ENCODE data around the gene MACIR. TPM values are rescaled to one million over a fixed set of nuclear protein-coding genes. Genes with fewer than 3 reads are reported as not detected.

The MACIR gene
- total RNA-seq, 1 donor from 2014 or later, result 6.4 TPM

DNA sequence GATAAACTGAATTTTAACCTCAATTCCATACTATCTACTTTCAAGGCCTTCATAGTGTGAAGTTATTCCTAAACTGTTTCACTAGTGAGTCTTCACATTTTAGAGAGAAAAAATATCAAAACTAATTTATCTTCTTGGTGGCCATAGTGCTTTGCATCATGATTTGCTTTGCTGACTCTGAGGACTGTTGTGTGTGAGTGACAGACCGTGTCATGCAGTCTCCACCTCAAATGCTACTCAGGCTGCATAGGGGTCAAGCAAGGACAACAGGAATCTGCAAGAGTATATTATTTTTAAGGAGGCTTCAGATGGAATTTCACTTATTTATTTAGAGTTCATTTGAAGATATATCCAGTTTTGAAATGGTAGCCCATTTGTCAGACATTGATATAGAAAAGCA lies 34.5 kb downstream of the MACIR start:
- no peak for DNase-seq

DNA sequence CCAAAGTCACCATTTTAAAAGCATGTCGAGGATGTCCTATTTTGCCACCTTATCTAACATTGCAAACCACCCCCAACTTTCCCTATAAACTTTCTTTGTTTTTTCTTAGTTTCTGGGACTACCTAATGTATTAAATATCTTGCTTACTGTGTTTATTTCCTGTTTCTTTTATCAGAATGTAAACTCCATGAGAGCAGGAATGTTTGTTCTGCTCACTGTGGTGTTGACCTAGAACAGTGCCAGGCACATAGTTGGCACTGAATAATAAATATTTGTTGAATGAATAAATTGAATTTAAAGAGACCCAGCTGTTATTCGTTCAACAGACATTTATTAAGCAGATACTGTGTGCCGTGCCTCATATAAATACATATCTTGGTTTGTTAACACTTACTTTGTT lies 35.2 kb downstream of the MACIR start:
- DNase-seq, result no peak

DNA sequence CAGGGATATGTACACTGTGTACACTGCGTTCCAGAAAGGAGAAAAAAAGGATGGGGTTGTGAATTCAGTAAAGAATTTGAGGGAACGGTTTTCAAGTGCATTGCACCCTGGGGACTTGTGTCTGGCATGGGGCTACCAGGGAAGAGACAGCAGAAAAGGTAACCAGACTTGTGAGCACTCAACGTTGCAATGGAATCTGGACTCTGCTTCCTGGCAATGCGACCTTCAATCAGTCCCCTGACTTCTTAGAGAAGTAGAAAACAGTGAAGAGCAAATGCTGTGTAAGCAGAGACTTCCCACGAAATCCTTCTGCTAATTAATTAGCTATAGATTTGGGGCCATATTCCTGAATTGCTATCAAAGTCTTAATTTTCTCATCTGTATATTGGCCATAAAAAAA lies 36.3 kb downstream of the MACIR start:
- DNase-seq, result no peak

DNA sequence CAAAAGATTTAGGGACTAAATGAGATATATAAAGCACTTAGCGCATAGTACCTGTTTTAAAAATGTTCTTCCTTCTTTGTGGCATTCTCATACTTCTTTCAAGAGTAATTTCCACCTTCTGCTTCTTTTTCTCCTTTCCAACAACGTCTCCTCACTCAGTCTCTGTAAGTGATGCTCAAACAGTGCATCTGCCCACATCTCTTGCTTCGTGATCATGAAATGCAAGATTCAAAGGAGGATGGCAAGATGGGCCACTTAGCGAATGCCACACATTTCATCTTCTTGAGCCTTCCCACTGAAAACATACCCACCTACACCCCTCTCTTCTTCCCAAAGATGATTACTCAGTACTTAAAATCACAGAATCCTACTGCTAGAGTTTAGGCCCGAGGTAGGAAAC lies 36.9 kb downstream of the MACIR start:
- DNase-seq, result no peak

DNA sequence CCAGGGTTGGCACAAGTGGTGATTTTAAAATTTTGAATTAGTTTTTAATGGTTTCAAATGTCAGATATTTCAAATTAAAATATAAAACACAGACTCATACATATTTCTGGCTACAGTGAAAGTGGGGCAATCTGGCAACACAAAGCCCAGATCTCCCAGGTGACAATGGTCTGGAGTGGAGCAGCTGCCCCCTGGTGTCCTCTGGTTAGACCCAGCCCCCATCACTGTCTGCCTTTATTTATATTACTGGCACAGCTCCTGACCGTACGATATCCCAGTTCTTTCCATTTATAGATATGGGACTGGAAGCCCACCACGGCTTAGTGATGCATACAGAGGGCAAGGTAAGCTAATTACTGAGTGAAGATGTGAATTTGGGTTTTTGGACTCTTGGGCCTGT lies 37.3 kb downstream of the MACIR start:
- DNase-seq, result no peak

DNA sequence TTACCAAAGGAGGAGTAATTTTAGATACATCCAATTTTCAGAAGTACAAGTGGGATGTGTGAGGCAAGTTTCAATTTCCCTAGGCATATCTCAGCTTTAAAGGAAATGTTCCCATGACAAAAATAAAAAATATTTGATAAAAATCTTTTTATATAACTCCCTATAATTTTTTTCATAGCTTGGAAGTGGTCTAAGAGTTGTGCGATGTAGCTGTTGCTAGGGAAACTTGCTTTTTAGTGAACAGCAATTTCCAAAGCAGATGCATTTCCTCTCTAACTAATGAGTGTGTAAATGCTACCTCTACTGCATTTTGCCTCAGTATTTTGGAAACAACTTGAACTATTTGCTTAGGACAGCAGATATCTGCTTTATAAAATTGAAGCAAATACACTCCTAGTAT lies 39.6 kb downstream of the MACIR start:
- no peak for DNase-seq

DNA sequence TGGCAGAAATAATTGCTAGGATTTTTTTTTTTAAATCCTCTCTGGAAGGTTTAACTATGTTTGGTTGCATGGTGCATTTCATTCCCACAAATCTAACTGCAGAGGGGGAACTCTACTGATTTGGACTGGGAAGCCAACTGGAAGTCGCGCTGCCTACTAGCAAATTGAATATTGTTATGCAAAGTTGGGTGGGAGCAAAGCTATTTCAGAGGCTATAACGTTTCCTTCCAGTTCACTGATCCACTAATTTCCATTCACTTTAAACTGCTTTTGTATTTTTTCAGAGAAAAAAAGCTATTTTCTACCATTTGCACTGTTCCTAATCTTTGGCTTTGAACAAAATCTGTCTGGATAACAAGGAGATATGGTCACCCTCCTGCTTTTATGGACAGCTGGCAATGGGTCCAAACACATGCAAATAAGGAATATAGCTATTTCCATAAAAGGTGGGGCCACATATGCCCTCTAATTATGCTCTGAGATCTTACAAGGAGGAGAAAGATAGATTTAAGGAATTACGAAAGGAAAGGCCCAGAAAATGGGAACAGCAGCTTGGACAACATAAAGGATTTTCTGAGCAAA lies 40.1 kb downstream of the MACIR start:
- DNase-seq, result no peak

DNA sequence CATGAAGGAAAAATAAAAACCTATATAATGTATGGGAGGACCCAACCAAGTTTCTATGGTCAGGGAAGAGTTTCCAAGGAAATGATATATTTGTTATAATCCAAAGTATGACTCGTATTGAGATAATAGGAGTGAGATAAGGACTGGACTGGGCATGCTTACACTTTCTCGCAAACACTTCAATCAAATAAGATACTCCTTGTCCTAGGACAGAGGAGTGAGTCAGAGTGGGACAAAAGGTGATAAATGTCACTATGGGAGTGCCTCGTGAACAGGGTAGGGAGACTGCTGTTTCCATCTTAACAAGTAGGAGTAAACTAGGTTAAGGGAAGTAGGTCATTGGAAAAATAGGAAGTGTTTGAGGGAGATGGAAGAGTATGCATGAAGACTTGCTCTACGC lies 47.2 kb downstream of the MACIR start:
- no peak for DNase-seq

DNA sequence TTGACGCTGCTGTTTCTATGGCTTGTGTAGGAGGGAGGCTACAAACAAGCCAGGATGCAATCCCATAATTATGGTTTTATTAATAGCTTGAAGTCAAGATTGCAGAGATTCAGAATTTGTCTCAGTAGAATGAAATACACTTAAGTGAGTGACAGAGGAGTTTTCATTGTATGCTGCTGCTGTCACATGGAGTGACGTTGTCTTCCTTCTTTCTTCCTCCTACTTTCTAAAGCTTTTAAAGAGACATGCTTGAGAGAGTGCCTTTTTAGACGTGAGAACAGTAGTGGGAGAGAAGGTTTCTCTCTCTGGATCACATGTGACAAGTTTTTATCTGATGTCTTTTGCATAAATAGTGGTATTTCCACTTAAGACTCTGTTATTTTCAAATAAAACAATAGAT lies 48.9 kb downstream of the MACIR start:
- DNase-seq, result no peak

DNA sequence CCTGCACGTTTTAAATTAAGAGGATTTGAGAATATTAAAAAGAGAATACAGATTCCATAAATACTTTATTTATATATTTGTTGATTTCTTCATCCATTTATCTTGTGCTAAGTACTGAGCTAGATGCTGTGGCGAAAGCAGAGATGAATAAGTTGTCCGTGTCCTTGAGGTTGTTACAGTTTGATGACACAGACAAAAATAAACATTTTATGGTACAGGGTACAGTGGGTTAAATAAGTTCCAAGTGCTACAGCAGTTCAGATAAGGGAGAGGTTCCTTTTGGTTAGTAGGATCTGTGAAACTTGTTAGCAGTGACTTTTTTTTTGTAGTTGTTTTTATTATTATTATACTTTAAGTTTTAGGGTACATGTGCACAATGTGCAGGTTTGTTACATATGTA lies 50.2 kb downstream of the MACIR start:
- DNase-seq, result no peak

DNA sequence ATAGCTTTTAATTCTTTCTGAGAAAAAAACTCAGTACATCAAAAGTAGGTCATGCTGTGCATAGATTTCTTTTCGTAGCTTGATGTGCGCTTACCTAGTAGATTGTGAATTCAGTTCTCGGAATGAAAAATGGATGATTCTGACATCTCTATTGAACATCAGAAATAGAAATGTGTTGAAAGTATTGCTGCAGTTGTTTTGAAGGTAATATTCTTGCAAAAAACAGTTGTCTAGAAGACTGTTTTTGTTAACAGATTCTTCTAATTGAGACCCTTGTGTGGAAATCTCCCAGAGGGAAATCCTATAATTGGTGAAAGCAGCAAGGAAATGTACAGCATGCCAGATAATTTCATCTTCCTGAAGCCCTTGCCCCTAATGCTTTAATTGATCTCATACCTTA lies 54.5 kb downstream of the MACIR start:
- no peak for DNase-seq

DNA sequence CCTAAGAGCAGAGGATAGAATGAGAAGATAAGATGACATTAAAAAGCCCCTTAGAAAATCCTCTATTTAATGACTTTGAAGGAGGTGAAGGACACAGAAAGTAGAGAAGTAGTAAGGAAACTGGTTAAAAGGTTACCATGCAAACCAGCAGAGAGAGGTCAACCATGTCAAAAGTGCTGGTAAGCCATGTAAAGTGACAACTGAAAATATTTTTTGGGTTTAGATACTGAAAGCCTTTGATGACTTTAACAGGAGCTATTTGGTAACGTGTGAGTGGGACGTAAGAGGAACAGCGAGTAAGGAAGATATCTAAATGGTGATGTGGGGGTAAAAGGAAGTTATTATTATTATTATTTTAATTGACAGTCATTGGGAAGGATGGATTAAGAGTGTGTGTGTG lies 56.9 kb downstream of the MACIR start:
- no peak for DNase-seq

DNA sequence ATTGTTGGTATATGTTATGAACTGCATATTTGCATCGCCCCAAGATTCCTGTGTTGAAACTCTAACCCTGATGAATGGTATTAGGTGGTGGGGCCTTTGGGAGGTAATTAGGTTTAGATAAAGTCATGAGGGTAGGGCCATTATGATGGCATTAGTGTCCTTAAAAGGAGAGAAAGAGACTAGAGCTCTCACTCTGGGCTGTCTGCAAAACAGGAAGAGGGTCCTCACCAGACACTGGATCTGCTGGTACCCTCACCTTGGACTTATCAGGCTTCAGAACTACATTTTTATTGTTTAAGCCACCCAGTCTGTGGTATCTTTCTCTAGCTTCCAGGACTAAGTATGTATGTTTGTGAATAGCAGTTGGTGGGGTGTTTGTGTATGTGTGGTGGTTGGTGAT lies 68.9 kb downstream of the MACIR start:
- no peak for DNase-seq

DNA sequence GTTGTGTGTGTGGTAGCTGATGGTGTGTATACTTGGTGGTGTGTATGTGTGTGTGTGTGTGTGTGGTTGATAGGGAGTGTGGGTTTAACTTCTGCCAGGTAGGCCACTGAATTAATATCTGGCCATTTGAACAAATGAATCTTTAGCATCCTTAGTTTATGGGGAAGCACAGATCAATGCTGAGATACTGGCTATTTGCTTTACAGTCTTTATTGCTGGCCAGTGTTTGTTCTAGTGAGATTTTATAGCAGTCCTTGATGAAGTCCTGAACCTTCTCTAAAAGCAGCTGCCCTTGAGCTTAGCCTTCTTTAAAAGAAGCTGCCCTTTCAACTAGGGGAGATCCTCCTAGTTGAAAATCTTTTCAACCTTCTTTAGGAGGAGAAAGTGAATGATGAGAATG lies 69.3 kb downstream of the MACIR start:
- no peak for DNase-seq

Other genes starting within 250 kb of the MACIR start
- gene GIN1, start 138.6 kb upstream of the MACIR start, total RNA-seq, result 9.2 TPM
- 50.9 TPM for gene PPIP5K2, start 138.5 kb upstream of the MACIR start, total RNA-seq

Measured in skin of body (tissue), 2 donors.